ENCODE results near the gene TMEM242.

The TMEM242 gene

GRCh38 chr6:157287247-157287850 is 36.0 kb downstream of the TMEM242 start:
- DNase-seq, result no peak

DNA sequence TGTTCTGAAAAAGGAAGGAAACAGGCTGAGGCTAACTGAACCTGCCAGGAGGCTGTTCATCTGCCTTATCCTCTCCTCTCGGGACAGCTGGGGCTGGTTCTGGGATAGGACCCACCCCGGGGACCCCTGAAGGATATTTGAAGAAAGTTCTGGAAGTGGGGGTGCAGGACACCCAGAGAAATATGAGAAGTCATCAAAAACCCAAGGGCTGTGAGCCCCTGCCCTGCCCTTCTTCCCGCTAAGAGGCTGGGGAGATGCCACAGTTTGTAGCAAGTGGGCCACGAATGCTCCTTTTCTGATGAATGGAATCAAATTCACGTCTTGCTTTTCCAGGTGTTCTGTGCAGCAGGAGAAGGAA is 37.9 kb downstream of the TMEM242 start:
- no peak for DNase-seq

GRCh38 chr6:157284738-157285421 is 38.4 kb downstream of the TMEM242 start:
- DNase-seq, result no peak

GRCh38 chr6:157283900-157284737 is 39.2 kb downstream of the TMEM242 start:
- no peak for DNase-seq

GRCh38 chr6:157283330-157283898 is 39.9 kb downstream of the TMEM242 start:
- DNase-seq, result no peak

- DNase-seq, result no peak
Measured at GRCh38 chr6:157282284-157282683, 41.0 kb downstream of the TMEM242 start.

DNA sequence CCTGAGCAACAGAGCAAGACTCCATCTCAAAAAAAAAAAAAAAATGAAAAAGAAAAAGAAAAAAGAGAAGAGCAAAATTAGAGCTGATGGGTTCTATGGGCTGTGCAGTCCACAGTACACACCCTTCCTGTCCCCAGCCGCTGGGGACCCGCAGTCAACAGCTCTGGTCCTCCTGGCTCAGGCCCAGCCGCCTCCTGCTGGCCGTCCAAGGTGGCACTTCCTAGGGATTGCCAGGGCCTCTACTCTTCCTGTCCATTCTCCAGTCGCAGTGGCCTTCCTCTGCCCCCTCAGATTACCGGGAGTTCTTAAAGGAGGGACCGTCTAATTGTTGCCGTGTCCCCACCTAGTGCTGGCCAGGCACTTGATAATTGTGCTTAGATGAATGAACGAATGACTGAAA is 41.7 kb downstream of the TMEM242 start:
- DNase-seq, result no peak

DNA sequence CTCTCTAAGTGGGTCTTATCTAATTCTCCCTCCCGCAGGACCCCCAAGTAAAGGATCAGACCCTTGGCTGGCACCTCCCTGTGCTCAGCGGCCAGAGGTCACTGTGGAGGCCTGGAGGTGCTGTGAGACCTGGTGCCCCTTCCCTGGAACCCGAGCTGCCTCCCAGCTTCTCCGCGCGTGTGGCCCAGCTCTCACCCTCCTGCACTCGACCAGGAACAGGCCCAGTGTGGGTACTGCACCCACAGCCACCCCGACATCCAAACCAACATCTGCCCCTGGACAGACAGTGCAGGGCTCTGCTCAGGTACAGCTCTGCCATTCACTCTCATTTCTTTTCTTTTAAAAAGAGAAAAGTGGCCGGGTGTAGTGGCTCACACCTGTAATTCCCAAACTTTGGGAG is 42.4 kb downstream of the TMEM242 start:
- DNase-seq, result no peak

GRCh38 chr6:157280157-157280556 is 43.2 kb downstream of the TMEM242 start:
- DNase-seq, result no peak

- DNase-seq, result no peak
Measured at GRCh38 chr6:157278171-157278570, 45.1 kb downstream of the TMEM242 start.

GRCh38 chr6:157276731-157277130 is 46.6 kb downstream of the TMEM242 start:
- DNase-seq, result no peak

DNA sequence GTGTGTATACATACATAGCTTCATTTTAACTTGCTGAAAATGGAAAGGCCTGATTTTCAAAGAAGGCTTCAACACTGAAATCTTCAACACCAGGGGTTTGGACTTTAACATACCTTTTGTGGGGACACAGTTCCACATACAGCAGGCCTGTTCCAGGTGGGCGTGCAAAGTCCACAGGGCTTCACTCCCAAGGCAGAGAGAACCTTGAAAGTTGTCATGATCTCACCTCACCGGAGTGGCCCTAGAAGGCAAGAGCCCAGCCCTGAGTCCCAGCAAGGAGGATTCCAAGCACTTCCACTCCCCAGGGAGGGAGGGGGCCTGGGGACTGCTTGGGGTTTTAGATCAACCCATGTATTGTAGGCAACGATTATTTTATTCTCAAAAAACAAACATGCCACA is 47.2 kb downstream of the TMEM242 start:
- no peak for DNase-seq

GRCh38 chr6:157274471-157275226 is 48.7 kb downstream of the TMEM242 start:
- DNase-seq, result peak; percentile 81

GRCh38 chr6:157273756-157274470 is 49.4 kb downstream of the TMEM242 start:
- no peak for DNase-seq

GRCh38 chr6:157272866-157273755 is 50.2 kb downstream of the TMEM242 start:
- no peak for DNase-seq

DNA sequence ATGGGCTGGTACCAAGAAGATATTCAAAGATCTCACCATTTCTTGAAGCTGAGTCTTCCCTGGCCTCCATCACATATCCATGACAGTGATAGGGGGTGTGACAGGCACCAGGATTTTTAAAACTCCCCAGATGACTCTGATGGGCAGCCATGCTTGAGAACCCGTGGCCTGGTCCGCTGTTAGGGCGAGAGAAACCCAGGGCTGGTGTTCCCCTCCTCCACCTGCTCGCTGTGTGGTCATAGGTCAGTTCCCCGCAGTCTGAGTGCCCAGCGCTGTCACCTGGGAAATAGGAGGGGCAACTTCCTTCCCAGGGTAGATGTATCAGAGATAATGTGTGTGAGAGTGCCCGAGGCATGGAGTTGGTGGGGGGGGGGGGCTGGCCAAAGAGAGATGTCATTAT is 50.9 kb downstream of the TMEM242 start:
- DNase-seq, result no peak

DNA sequence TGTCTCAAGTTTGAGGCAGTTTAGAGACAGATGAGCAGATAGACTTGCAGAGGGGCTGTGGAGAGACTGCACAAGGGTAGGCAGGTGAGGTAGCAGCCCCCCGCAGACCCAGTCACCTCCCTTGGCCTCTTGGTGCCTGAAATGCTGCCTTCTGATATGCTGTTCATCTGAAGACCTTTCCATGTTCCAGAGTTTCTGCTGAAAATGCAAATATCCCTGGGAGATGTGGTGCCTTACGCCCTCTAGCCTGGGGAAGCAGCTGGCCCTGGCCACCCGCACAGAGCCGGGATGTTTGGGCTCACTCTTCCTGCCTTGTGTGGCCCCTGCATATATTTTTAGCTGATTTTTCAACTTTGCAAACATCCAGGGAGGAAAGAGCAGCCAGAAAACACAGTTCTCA is 51.4 kb downstream of the TMEM242 start:
- DNase-seq, result no peak

DNA sequence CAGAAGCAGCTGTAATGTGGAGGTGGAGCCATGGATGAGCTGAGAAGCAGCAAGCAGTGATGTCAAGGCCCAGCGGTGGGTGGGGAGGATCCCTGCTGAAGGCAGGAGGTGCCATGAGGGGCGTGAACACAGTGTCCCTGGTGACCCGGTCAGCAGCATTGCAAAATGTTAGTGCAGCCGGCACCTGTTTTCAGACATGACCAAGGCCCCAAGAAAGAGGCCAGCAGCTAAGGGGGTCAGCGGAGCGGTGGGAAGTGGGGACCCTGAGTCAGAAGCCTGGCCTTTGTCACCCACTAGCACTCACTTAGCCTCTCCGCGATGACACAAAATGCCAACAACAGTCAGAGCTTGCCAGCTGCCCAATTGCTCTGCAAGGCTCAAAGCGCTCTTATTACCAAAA is 51.9 kb downstream of the TMEM242 start:
- no peak for DNase-seq

GRCh38 chr6:157270916-157271315 is 52.4 kb downstream of the TMEM242 start:
- no peak for DNase-seq

DNA sequence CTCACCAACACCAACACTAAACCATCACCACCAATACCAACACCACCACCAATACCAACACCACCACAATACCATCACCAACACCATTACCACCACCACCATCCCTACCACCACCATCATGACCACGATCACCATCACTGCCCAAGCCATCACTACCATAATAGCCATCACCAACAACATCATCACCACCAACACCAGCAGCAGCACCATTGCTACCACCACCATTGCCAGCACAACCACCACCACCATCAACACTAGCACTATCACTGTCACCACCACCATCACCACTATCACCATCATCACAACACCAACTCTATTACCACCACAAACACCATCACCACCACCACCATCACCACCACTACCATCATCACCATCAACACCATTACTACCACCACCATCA is 53.0 kb downstream of the TMEM242 start:
- no peak for DNase-seq

DNA sequence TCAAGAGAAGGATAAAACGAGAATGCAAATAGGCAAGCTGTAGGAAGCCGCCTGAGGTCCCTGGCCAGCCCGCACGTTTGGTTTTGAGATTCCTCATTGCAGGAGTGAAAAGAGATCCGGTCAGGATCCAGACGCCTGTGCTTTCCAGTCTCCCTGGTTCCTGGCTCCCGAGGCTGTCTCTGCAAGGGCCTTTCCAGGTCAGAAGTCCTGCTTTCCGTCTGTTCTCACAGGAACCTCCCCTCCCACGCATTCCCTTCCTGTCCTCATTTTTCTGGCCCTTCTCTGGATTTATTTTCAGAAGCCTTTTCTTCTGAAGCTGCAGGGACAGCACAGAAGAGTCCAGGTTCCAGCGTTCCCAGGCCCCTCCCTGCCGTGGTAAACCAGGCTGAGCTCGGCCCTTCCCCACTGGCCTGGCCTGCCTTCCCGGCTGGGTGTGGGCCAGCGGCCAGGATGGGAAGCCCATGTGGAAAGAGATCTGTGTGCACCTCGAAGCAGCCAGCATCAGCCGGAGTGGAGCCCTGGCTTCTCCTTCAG is 54.0 kb downstream of the TMEM242 start:
- DNase-seq, result peak; percentile 86

Measured in right hindlimb (tissue), 1 donor.